DMS 273 treated with DMSO at 0.1 percent for 48 hours (cell line): Measurements from ENCODE around the gene SCN5A.

Experiments used
- DNase-seq: peaks from one replicate; lab custom pipeline; 2025; lab: John Stamatoyannopoulos, UW

SCN5A gene

DNA sequence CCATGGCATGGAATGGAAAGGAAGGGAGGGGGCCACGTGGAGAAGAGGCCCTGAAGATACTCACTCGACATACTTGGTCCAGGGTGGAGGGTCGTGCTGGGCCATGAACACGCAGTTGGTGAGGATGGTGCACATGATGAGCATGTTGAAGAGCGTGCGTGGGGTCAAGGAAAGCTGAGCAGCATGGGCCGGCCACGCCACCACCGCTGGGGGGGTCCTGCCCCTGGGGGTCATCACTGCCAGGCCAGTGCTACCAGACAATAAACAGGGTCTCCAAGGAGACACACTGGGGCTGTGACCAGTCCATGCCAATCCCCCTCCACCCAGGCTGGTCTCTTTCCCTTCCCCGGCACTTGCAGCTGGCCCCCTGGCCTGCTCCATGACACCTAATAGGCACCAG lies 27.2 kb downstream of the SCN5A start:
- no peak for DNase-seq

DNA sequence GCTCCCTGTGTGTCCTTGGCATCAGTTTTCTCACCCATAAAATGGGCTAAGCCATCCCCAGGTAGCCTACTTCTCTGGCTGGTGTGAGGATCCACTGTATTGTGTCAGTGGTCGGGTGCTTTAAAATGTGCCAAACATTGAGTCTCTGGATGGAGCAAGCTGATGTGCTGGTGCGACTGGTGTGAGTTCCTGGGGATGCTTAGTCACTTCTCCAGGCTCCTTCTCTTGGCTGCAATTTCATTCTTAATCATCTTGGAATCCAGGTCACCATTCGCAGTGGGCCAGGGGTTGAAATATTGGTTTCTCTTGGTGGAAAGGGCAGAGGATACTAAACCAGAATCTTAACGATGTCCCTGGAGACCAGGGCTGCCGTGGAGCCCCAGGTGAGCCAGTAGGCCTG lies 29.3 kb downstream of the SCN5A start:
- no peak for DNase-seq

DNA sequence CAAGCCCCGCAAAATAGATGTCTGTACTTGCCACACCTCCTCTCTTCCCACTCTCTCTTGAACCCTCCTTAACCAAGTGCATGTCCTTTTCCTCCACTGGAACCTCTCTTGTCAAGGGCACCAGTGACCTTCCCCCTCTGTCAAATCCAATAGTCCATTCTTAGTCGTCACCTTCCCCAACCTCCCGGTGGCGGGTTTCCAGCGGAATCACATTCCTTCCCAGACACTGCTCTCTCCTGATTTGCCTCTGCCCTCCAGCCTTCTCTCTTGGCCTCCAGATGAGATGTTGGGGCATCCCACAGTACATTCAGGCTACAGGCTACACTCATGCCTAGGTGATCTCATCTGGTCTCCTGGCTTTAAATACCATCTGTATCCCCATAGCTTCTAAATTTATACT lies 31.1 kb downstream of the SCN5A start:
- DNase-seq, result no peak

- DNase-seq, result no peak
Measured at GRCh38 chr3:38617586-38617985, 31.9 kb downstream of the SCN5A start.

DNA sequence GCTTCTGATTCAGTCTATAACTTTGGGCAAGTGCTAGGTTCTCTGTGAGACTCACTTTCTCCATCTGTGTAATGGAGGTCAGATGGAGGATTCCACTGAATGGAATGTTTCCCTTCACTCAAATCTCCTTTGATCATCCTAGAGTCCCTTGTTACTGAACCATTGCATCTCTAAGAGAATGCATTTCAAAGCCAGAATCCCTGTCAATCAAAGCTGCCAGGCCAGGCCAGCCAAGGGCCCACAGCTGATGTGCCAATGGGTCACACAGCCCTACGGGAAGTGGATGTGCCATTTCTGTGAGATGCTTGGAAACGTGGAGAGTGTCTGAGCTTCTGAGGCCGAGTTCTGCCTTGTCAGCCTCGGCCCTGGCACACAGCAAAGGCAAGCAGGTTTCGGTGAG lies 32.4 kb downstream of the SCN5A start:
- DNase-seq, result no peak

GRCh38 chr3:38616658-38617057 lies 32.8 kb downstream of the SCN5A start:
- DNase-seq, result no peak

GRCh38 chr3:38616111-38616510 lies 33.4 kb downstream of the SCN5A start:
- DNase-seq, result no peak

- DNase-seq, result no peak
Measured at GRCh38 chr3:38614651-38615352, 34.7 kb downstream of the SCN5A start.

DNA sequence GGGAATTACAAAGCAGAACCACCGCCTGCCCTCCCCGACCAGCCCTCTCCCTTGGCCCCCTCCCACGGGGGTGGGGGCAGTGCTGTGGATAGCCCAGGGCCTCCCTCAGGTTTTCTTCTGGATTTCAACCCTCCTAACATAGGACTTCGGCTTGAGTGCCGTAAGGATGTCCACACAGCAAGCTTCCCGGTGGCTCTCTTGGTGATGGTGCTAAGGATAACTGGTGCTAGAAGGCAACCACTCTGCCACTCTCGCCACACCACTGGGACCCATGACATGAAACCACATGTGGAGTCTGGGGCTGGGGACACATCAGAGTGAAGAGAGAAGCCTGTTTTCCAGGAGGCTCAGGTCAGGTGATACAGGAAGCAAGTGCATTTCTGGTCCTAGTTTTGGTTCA lies 35.4 kb downstream of the SCN5A start:
- no peak for DNase-seq

DNA sequence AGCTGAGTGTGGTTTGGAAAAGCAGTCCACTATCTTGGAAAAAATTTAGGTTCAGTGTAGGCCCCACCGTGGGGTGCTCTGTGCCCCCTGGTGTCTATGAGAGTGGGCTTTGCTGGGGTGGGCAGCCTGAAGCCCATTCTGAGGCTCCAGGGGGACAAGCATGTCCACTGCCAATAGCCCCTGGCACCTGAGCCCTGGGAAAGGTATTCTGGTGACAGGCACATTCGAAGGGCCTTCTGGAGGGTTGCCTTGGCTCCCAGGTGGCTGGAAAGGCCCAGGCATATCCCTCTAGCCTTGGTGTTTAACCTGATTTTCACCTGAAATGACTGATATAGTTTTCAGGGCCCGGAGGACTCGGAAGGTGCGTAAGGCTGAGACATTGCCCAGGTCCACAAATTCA lies 36.1 kb downstream of the SCN5A start:
- DNase-seq, result no peak

- DNase-seq, result no peak
Measured at GRCh38 chr3:38611866-38612265, 37.6 kb downstream of the SCN5A start.

GRCh38 chr3:38610934-38611333 lies 38.6 kb downstream of the SCN5A start:
- DNase-seq, result no peak

DNA sequence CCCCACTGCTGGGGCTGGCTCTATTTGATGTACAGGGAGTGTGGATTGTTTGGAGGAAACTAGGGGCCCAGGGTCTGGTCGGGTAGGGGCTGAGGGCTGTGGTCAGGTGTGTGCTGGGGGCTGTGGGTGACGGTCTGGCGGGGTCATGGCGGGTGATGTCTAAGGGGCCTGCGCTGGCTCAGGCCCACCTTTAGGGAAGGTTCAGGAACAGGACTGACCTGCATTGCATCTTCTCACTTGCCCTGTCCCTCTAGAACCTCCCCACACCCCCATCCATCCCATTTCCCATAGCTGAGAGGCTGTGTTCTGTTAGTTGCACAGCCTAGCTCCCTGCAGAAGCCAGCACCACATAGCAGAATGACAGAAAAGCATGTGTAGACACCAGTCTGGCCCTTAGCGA lies 39.1 kb downstream of the SCN5A start:
- DNase-seq, result no peak

DNA sequence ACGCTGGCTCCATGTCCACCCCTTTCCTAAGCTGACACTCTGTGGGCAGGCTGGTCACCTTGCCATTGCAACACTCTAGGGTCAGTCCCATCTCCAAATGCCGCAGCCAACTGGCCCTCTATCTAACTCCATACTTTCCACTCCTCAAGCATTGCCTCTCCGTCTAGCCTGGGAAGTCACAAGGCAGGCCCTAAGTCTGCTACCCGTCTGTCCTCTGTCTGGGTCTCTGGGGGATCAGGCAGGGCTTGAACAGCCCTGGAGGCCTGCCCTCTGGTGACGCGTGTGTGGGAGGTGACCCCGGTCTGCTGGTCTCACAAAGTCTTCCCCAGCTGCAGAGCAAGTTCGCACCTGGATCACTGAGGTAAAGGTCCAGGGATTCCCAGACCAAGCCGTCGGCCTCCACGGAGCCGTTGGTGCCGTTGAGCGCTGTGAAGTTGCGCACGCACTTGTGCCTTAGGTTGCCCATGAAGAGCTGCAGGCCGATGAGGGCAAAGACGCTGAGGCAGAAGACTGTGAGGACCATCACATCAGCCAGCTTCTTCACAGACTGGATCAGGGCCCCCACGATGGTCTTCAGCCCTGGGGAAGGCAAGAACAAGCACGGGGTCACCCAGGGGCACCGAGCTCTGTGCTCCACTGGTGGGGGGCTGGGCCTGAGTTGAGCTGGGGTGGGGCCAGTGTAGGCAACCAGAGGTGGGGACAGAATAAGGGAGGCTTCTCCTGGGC lies 39.9 kb downstream of the SCN5A start:
- no peak for DNase-seq

DNA sequence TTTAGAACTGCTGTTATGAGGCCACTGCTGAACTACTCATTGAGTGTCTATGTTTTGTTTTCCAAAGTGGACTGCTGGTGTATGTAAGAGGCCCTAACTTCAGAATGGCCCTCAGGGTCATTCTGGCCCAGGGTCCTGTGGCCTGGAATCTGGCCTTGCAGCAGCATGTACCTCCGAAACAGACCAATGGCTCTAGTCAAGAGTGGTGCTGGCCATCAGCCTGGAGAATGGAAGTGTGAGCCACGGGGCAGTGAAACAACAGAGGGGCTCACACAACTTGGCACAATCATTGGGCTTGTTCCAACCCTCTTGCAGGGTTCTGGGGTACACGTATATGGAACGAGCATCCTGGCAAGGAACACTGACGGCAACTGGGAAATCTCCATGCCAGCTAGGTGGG lies 40.5 kb downstream of the SCN5A start:
- no peak for DNase-seq

DNA sequence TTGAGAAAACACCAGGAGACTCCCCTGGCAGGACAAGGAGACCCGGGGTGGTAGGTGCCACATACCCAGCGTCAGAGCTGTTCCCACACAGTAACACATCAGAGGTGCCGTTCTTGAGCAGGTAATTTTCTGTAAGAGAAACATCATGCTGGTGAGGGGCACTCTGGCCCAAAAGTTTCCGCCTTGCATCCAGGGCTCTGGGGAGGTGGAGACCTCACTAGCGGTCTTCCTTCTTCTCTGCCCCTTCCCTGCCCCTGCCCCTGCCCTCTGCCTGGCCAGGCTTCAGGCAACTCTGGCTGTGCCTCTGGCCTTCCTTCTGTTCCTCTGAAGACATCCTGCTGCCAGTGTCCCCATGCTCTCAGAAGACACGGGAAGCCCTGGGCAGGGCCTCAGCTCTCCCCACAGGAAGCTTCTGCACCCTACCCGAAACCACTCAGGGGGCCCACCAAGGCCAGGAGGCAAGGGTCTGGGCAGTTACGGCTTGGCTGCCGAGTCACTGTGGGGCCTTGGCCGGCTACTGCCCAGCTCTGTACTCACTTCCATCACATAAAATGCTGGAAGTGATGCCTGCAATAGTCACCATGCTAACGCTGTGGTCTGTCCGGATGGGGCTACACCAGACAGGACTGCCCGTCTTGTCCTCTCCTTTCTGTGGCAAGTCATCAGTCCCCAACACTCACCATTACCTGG lies 41.3 kb downstream of the SCN5A start:
- no peak for DNase-seq

DNA sequence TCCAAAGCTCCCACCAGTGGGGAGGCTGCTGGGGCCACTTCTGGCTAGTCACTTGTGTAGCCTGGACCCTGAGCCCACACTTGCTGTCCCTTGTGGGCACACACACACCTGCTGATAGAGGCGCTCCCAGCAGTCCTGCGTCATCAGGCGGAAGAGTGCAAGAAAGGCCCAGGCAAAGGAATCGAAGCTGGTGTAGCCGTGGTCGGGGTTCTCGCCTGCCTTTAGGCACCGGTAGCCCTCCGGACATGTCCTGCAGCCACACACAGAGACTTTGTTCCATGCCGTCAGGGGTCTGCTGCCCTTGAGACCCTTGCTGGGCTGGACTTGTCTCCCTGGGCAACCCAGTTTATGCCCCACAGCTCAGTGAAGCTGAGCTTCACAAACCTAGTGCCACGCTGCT lies 42.9 kb downstream of the SCN5A start:
- DNase-seq, result no peak

GRCh38 chr3:38605981-38606380 lies 43.5 kb downstream of the SCN5A start:
- DNase-seq, result no peak

DNA sequence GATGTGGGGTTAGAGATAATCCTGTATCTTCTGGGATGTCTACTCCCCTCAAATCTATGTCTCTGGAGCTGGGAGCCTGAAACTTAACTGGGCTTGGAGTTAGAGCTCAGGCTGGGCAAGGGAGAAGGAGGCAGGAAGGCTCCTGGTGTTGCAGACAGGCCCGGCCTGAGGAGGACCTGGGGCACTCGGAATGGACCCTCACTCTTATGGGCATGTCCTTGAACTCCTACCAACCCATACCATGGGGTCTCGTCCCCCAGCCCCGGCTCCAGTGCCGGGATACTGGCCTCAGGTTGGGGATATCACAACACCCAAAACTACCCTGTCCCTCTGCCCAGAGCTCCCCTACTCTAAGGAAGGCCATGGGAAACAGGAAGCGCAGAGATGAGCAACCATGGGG lies 45.2 kb downstream of the SCN5A start:
- no peak for DNase-seq

GRCh38 chr3:38603731-38604131 lies 45.8 kb downstream of the SCN5A start:
- no peak for DNase-seq

- no peak for DNase-seq
Measured at GRCh38 chr3:38602576-38603250, 46.8 kb downstream of the SCN5A start.

GRCh38 chr3:38601956-38602550 lies 47.4 kb downstream of the SCN5A start:
- DNase-seq, result no peak
